NCI-H345 (cell line): ENCODE results near the gene RASAL1.

Experiments
- DNase-seq: peaks from one replicate; lab custom pipeline; 2025; lab: John Stamatoyannopoulos, UW

The RASAL1 gene

DNA sequence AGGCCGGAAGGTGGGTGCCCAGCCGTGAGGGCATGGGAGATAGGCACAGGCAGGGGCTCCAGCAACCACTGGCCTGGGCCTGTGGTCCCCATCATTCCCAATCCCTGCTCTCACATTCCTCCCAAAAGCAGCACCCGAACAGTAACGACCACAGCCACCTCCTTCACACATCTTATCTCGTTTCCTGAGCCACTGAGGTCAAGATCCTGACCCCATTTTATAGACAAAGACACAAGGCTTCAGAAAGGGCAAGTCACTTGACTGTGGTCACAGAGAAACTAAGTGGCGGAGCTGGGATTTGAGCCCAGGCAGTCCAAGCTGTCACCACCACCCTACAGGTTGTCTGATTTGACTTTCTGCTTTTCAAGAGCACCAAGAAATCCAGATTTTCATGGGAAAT is 40.2 kb downstream of the RASAL1 start:
- no peak for DNase-seq

DNA sequence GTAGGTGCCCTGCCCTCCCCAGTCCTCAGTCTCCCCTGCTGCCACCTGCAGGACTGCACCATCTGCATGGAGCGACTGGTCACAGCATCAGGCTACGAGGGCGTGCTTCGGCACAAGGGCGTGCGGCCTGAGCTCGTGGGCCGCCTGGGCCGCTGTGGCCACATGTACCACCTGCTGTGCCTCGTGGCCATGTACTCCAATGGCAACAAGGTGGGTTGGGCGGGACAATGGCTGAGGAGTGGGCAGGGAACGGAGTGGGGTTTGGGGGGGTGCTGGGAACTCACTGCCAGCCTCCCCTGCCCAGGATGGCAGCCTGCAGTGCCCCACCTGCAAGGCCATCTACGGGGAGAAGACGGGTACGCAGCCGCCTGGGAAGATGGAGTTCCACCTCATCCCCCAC is 40.8 kb downstream of the RASAL1 start:
- no peak for DNase-seq

DNA sequence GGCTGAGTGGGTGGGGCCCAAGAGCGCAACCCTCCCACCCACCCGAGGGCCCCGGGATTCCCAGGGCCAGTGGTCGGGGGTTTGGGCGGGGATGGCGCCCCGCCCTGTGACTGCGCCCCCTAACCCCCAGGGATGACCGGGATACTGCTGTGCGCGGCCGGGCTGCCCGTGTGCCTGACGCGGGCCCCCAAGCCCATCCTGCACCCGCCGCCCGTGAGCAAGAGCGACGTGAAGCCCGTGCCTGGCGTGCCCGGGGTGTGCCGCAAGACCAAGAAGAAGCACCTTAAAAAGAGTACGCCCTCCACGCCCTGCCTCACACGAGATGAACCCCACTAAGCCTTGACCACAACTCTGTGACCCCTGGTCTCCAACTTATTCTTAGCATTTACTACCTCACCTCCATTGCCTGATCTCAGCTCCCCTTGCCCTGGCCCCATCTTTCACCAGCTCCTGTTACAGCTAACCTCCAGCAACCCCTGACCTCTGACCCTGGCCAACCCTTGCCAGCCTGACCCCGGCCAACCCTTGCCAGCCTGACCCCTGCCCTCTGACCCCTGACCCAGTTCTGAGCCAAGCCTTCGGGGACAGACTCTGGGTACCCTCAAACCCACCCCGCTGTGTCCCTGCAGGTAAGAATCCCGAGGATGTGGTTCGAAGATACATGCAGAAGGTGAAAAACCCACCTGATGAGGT is 42.0 kb downstream of the RASAL1 start:
- no peak for DNase-seq

DNA sequence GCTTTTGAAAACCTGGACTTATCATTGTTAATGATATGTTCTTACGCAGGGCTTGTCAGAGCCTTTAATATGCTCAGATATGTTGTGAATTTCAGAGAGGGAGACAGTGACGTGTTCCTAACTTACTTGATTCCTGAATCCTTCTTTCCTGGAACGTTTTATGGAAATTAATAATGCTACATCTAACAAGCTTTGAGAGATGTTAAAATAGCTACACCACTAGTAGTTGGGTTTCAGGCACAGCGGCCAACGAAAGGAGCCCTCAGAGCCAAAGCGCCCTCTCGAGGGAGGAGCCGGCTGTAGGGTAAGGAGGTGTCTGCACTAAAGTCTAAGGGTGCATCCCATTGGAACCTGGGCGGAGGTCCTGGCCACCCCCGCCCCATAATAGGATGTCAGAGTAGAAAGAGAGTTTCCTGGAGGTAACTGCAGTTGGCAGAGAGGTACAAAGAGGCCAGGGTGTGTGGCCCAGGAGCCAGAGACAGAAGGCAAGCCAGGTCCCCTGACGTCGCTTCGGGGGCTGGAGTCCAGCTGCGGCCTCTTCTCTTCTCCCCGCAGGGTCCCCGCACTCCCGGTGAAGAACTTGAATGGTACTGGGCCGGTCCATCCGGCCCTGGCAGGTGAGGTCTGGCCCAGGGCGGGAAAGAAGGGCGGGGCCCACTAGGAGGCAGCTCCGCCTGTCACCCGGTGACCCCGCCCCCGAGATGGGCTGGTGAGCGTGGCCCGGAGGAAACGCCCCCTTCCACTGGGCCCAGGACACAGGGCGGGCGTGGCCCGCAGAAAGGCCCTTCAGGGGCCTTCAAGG is 42.8 kb downstream of the RASAL1 start:
- DNase-seq: no peak

DNA sequence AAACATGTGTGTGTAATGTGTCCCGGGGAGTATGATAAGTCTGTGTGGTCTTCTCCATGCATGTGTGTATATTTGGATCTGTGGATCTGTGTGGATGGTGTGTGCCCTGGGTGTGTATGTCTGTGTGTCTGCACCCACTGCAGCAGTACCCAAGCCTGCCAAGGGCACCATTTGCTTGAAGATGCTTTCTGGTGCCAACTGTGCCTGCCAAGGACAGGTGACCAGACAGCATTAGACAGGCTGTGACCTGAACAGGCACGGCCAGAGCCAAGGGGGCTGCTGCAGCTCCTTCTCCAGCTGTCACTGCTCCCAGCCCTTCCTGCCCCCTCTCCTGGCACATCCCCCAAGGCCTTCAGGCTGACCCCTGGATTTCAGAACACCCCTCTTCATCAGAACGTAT is 44.1 kb downstream of the RASAL1 start:
- DNase-seq: no peak

DNA sequence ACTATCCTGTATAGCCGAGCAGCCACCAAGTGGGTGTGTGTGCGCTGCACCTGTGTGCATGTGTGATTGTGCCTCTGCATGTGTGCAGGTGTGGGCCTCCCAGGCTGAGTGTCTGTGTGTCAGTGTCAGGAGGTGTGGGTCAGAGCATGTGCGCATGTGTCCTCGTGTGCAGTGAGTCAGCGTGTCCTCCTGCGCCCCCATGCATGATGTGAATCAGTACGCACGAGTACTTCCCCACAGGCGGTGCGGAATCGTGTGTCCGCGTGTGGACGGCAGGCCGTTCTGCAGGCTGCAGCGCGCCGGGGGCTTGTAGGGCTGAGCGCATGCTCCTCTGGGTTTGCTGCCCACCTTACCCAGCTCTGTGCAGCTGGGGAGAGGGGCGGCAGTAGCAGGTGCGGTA is 44.8 kb downstream of the RASAL1 start:
- no peak for DNase-seq

DNA sequence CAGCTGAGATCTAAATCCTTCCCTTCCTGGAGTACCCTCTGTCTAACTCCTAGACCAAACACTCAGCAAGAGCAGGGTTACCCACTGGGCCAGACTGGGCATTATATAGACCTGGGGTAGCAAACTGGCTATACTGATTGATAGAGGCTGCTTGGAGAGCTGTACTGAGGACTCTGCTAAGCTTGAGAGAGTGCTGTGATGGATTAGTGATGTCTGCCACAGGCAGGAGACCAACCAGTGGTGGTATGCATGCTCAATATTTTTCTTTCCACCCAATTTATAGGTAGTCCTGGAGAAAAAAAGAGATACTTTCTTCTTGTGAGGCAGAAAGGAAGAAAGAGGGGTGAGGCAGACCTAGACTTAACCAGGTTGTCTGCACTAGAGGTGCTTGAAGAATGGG is 45.7 kb downstream of the RASAL1 start:
- DNase-seq: no peak

DNA sequence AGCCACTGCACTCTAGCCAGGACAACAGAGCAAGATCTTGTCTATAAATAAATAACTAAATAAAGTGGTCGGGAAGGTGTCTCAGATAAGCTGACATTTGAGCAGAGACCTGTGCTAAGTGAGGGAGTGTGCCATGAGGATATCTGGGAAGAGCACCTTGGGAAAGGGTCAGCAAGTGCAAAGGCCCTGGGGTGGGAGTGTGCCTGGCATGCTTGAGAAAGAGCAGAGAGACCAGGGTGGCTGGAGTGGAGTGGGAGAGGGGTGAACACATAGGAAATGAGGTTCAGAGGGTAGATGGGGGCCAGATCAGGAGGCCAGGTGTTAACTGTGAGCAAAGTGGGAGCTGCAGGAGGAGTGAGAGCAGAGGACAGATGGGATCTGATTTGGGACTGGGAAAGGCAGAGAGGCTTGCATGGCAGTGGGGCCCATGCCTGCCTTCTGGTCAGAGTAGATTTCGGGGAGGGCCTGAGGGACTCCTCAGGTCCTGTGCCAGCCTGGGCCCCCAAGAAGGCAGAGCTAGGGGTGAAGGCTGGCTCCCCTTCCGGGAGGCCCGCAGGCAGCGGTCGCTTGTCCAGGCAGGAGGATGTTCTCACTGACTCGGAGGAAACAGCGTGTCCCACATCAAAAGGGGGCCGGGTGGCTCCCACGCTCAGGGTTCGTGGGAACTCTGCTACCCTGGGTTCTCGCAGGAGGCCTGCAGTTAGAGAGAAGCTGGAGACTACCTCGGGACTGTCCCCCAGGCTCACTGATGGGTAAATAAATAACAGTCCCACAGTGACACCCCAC is 46.4 kb downstream of the RASAL1 start:
- DNase-seq: no peak

DNA sequence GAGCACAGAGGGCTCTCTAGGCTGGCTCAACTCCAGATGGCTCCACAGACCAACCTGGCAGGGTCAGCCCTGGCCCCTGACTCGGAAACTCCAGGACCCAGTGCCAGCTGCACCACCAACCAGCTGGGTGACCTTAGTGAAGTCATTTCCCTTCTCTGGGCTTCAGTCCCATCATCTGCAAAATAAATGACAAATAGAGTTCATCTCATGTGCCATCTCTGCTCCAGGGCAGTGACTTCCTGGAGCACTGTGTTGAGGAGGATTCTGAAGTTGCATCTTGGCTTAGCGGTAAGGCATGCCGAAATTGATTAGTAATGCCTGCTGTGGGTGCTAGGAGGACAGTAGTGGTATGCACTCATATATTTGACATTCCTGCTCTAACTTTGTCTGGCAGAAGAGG is 47.5 kb downstream of the RASAL1 start:
- no peak for DNase-seq

DNA sequence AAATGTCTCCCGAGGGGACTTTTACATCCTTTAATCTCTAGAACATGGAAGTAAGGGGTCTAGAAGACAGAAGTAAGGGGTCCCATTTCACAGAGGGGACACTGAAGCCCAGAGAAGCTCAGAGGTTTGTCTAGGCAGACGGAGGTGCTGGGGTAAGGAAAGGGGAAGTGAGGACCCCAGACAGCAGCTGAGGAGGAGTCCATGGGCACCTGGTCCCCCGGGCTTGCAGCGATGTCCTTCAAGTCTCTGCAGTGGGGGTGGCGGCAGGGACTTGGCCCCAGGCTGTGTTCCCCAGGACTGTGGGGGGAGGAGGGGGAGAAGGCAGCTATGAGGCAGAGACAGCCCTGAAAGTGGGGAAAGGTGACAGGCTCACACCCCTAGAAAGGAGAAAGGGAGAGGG is 48.4 kb downstream of the RASAL1 start:
- DNase-seq: no peak

DNA sequence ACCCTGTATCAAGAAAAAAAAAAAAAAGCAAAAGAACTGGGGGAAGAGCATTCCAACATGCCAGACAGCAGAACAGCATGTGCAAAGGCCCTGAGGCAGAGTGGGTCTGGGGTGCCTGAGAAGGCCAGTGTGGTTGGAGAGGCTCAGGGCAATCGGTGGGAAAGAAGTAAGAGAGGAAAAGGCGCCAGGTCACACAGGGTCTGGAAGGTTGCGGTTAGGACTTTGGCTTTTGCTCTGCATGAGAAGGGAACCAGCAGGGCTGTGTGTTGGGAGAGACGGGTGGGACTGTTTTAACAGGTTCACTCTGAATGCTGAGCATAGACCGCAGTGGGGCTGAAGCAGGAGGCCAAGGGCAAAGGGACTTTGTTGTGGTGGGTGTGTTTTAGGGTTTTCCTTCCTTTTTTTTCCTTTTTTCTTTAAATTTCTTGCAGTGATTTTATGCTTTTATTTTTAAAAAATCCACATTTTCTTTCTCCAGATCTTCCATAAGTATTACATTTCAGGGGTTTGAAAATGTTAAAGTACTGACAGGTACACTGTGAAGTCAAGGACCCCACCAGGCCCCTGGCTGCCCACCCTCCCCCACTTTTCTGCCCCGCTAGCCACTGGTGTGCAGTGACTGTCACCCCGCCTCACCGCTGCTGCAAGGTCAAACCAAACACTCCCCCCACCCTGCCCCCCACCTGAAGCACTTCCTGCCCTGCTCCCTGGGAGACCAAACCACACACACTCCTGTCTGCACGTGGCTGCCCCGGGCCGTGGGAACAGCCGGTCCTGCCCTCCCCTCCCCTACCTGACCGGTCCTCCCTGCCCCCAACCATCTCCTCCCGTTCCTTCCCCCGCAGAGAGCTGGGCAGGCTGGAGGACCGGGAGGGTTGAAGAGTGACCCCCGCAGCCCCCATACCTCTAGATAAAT is 49.1 kb downstream of the RASAL1 start:
- DNase-seq: no peak

DNA sequence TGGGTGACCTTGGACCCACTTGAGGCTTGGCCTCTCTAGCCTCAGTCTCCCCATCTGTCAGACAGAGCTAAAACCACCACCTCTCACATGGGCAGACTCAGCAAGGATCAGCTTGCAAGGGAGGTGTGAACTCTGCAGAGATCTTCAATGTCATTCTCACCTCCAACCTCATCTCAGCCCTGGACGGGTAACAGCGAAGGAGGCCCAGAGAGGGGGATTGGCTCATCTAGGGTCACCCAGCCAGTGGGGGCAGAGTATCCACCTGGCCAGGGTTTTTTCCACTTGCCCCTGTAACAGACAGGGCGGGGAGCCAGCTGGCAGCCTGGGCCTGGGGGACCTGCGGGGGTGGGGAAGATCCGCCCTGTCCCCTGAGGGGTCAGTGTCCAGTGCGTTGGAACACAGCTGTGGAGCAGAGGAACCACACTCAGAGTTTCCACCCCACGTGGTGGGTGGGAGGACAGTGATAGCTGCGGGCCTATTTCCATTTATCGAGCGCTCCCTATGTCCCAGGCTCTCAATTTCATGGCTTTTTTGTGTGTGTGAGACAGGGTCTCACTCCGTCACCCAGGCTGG is 51.6 kb downstream of the RASAL1 start:
- DNase-seq: no peak

DNA sequence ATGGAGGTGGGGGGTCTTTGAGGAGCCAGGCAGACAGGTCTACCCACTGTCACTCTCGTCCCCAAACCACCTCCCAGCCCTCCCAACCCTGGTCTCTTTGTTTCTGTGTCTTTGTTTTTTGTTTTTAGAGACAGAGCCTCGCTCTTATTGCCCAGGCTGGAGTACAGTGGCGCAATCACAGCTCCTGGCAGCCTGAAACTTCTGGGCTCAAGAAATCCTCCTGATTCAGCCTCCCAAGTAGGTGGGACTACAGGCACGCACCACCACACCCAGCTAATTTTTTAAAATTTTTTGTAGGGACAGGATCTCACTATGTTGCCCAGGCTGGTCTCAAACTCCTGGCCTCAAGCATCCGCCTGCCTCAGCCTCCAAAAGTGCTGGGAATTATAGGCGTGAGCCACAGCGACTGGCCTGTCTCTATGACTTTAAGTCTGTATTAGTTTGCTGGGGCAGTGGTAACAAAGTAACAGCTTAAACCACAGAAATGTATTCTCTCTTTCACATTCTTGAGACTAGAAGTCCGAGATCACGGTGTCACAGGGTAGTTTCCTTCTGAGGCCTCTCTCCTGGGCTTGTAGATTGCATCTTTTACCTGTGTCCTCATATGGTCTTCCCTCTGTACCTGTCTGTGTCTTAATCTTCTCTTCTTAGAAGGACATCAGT is 52.9 kb downstream of the RASAL1 start:
- no peak for DNase-seq

DNA sequence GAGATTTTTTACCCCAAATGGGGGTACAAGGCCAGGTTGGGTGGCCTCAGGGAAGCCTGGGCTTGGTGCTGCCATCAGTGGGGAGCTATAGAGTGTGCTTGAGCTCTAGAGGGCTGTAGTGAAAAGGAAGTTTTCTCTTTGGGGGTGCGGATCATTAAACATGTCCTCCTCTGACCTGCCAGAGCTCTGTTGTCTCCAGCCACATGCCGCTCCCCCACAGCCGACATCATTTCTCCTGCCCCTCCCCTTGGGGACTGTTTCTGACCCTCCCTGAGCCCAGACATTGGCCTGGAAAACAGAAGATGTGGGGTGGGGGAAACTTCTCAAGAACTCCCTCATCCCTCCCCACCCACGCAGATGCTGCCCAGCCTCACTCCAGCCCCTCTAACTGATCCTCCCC is 53.7 kb downstream of the RASAL1 start:
- DNase-seq: no peak

DNA sequence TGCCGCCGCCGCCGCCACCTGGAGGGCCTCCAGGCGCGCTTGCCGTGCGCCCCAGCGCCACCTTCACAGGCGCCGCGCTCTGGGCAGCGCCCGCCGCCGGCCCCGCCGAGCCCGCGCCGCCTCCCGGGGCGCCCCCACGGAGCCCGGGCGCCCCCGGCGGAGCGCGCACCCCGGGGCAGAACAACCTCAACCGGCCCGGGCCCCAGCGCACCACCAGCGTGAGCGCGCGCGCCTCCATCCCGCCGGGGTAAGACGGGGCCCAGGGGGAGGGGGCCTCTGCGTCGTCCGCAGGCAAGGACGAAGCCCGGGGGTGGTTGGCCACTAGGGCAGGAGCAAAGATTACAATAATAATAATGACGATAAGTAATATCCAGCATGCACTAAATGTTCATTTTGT is 57.7 kb downstream of the RASAL1 start:
- DNase-seq: no peak

DNA sequence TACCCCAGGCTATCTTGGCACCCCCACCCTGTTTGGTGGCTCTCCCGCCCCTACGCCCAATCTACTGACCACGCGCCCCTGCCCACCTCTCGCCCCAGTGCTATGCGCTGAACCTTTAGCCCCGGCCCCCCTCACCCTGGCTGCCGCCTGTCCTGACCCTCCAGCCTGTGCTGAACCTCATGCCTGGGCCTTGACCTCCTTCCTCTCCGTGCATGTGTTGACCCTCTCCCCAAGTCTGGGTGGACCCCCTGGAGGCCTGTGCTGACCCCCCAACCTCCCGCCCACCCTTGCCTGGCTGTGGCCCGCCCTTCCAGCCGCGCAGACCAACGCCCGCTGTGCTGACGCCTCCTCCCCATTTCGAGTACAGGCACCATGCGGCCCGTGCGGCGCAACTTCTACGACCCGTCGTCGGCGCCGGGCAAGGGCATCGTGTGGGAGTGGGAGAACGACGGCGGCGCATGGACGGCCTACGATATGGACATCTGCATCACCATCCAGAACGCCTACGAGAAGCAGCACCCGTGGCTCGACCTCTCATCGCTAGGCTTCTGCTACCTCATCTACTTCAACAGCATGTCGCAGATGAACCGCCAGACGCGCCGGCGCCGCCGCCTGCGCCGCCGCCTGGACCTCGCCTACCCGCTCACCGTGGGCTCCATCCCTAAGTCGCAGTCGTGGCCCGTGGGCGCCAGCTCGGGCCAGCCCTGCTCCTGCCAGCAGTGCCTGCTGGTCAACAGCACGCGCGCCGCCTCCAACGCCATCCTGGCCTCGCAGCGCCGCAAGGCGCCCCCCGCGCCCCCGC is 58.3 kb downstream of the RASAL1 start:
- DNase-seq: no peak

DNA sequence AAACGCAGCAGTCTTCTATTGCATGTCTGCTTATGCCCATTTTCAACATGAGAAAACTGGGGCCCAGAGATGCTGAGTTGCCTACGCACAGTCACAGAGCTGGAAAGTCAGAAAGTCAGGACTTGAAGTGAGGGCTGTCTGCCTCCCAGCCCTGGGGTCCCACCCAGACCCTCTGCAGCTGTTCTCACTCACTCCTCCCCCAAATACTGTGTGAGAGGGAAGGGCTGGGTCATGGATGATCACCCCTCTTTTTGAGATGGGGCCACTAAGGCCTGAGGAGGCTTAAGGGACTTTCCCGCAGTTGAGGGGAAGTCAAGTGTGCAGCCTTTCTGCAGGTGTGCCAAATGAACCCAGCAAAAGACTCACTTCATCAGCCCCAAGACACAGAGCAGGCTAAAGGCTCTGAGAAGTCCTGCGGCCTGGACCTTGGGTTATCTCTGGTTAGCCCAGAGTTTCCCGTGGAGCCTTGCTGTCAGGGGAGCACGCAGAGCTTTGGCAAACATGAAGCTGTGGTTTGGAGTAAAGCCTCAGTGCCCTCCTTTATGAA is 60.4 kb downstream of the RASAL1 start:
- peak; percentile 37 for DNase-seq

DNA sequence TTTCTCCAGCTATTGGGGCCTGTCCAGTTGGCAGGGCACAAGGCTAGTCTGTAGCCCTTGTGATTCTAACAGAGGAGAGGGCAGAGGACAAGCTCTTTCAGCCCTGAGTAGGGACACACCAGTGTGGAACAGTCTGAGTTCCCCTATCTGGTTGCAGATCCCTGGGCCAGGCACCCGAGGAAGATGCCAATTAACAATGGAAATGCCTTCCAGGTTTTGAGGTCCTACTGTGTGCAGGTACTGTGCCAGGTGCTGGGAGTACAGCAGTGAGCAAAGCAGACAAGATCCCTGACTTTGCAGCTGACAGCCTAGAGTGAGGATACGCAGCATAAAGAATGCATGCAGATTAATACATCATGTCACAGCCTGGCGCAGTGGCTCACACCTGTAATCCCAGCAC is 62.0 kb downstream of the RASAL1 start:
- no peak for DNase-seq

DNA sequence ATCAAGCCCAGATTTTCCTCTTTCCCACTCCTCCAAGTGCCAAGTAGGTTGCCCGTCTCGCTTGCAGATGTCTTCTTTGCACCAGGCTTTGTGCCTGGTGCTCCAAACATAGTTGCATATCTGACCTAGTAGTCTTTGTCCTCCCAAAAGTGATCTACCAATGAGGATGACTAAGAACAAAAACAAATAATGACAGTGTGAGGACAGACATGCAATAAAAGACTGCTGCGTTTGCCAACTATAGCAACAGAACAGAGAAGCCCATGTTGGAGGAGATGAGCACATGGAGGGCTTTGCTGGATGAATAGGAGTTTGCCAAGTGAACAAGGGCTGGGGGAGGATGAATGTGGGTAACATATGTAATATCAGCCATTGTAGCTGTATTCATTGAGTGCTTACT is 63.4 kb downstream of the RASAL1 start:
- DNase-seq: peak; percentile 32
